Lower leg skin (tissue), 3 donors: ENCODE measurements around the gene ELMO3.

Experiments used
- POLR2A ChIP-seq, 2 donors: fragments of 450-650 bp; IDR thresholded peaks; one replicate each; pipeline ENCODE4 v1.6.1; 2016 to 2017; ENCODE audit warnings: antibody characterized with exemption in 2 of 2, mild to moderate bottlenecking in 1 of 2, moderate library complexity in 1 of 2
- TF ChIP-seq, protein P1 (sequence below), 3 donors: fragments of 450-650 bp; IDR thresholded peaks; one replicate each; pipeline ENCODE4 v1.5.1; 2016; ENCODE audit warnings: antibody characterized with exemption in 3 of 3, mild to moderate bottlenecking in 3 of 3, moderate library complexity in 2 of 3

DNA sequence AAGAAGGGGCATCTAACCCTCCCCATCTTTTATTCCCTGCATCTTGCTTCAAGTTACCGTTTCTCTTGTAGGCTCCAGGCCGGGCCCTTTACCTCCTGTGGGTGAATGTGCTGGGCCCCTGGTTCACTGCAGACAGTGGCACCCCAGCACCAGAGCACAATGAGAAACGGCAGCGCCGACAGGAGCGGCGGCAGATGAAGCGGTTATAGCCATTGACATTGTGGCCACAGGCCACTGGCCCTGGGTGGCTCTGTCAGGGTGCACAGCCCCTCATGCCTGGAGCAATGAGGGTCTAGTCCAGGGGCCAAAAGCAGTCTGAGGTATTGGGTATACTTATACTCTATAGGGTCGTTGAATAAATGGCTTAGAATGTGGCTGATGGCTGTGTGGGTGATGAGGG lies 30.0 kb downstream of the ELMO3 start:
- no peak for TF ChIP-seq POLR2A (IDR thresholded peaks at IDR 0.05)
- TF ChIP-seq, protein P1, sequence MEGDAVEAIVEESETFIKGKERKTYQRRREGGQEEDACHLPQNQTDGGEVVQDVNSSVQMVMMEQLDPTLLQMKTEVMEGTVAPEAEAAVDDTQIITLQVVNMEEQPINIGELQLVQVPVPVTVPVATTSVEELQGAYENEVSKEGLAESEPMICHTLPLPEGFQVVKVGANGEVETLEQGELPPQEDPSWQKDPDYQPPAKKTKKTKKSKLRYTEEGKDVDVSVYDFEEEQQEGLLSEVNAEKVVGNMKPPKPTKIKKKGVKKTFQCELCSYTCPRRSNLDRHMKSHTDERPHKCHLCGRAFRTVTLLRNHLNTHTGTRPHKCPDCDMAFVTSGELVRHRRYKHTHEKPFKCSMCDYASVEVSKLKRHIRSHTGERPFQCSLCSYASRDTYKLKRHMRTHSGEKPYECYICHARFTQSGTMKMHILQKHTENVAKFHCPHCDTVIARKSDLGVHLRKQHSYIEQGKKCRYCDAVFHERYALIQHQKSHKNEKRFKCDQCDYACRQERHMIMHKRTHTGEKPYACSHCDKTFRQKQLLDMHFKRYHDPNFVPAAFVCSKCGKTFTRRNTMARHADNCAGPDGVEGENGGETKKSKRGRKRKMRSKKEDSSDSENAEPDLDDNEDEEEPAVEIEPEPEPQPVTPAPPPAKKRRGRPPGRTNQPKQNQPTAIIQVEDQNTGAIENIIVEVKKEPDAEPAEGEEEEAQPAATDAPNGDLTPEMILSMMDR (IDR thresholded peaks at IDR 0.05) = no peak
